Lower leg skin (tissue), 3 donors: Measurements from ENCODE around the gene MEIOB.

Experiments used
- CTCF ChIP-seq, 3 donors: fragments of 450-650 bp; IDR thresholded peaks; one replicate each; pipeline ENCODE4 v1.5.1; 2016; ENCODE audit warnings: antibody characterized with exemption in 3 of 3, mild to moderate bottlenecking in 3 of 3, moderate library complexity in 2 of 3
- POLR2A ChIP-seq, 2 donors: fragments of 450-650 bp; IDR thresholded peaks; one replicate each; pipeline ENCODE4 v1.6.1; 2016 to 2017; ENCODE audit warnings: antibody characterized with exemption in 2 of 2, mild to moderate bottlenecking in 1 of 2, moderate library complexity in 1 of 2

GRCh38 chr16:1788708-1789100 lies 83.3 kb downstream of the MEIOB start:
- no peak for TF ChIP-seq POLR2A (IDR thresholded peaks at IDR 0.05)
- TF ChIP-seq CTCF (IDR thresholded peaks at IDR 0.05), result no peak
